WERI-Rb-1 (cell line): Measurements from ENCODE around the gene PTGDR2.
A peak's percentile ranks its signal among the peaks of the same experiment; 100 is the strongest.

Experiments used
- DNase-seq: peaks from one replicate; pipeline ENCODE4 v3.0.0-alpha.2; 2020
- H3K27ac ChIP-seq: fragments of 250-450 bp; sonication (Bioruptor Pico); 2 replicates; pipeline ENCODE4 v1.5.1; 2020; ENCODE audit warnings: mild to moderate bottlenecking, moderate library complexity
- H3K27me3 ChIP-seq: fragments of 250-450 bp; sonication (Bioruptor Pico); 2 replicates; pipeline ENCODE4 v1.5.1; 2021; ENCODE audit warnings: mild to moderate bottlenecking, low read depth, moderate library complexity; ENCODE audit not compliant: insufficient read depth, severe bottlenecking
- H3K36me3 ChIP-seq: fragments of 250-450 bp; sonication (Bioruptor Pico); 2 replicates; pipeline ENCODE4 v1.5.1; 2020; ENCODE audit warnings: mild to moderate bottlenecking, moderate library complexity
- H3K4me3 ChIP-seq: 2 replicates; pipeline ENCODE4 v1.5.1; 2011; ENCODE audit warnings: low read depth, mild to moderate bottlenecking, control low read depth, low read length
- H3K9me3 ChIP-seq: fragments of 250-450 bp; sonication (Bioruptor Pico); 2 replicates; pipeline ENCODE4 v1.5.1; 2021; ENCODE audit warnings: mild to moderate bottlenecking, moderate library complexity; ENCODE audit not compliant: severe bottlenecking
- TF ChIP-seq, protein P1 (sequence below): IDR thresholded peaks from 2 replicates; pipeline ENCODE4 v1.5.1; 2011; ENCODE audit warnings: low read depth, mild to moderate bottlenecking, control low read depth, inconsistent platforms, low read length

The PTGDR2 gene

GRCh38 chr11:60899046-60899936 lies 43.5 kb upstream of the PTGDR2 start:
- TF ChIP-seq, protein P1, sequence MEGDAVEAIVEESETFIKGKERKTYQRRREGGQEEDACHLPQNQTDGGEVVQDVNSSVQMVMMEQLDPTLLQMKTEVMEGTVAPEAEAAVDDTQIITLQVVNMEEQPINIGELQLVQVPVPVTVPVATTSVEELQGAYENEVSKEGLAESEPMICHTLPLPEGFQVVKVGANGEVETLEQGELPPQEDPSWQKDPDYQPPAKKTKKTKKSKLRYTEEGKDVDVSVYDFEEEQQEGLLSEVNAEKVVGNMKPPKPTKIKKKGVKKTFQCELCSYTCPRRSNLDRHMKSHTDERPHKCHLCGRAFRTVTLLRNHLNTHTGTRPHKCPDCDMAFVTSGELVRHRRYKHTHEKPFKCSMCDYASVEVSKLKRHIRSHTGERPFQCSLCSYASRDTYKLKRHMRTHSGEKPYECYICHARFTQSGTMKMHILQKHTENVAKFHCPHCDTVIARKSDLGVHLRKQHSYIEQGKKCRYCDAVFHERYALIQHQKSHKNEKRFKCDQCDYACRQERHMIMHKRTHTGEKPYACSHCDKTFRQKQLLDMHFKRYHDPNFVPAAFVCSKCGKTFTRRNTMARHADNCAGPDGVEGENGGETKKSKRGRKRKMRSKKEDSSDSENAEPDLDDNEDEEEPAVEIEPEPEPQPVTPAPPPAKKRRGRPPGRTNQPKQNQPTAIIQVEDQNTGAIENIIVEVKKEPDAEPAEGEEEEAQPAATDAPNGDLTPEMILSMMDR, result peak; percentile 83
- Histone ChIP-seq H3K36me3 (peaks cover 96% of the 10 kb centered on the region), H3K27me3 (no peaks in the 10 kb centered on the region), H3K27ac (no peak overlapping the region), H3K9me3 (no peaks in the 10 kb centered on the region), H3K4me3 (no peak overlapping the region)
- DNase-seq, result peak; percentile 27

- TF ChIP-seq, protein P1, result no peak
- no peaks in the 10 kb centered on the region for H3K9me3 ChIP-seq
- no peak overlapping the region for H3K27ac ChIP-seq
- no peak overlapping the region for H3K4me3 ChIP-seq
- DNase-seq, result no peak
- no peaks in the 10 kb centered on the region for H3K27me3 ChIP-seq
- peaks cover 95% of the 10 kb centered on the region for H3K36me3 ChIP-seq
Observed at GRCh38 chr11:60897496-60897895, 41.7 kb upstream of the PTGDR2 start.

DNA sequence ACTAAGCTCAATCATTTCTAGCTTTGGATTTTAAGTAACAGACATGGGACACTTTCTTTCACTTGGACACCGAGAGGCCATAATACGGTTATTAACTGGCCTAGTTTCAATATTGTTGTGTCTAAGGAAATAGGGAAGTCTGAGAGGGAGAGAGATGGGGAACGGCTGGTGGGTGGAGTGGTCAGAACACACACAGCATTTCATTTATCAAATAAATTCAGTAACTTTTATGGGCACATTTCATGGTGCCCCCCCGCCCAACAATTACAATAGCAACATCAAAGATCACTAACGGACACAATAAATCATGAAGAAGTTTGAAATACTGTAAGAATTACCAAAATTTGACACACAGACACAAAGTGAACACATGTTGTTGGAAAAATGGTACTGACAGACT lies 39.9 kb upstream of the PTGDR2 start:
- H3K27ac ChIP-seq, result no peak overlapping the region
- DNase-seq, result no peak
- no peaks in the 10 kb centered on the region for H3K27me3 ChIP-seq
- no peak overlapping the region for H3K4me3 ChIP-seq
- no peaks in the 10 kb centered on the region for H3K9me3 ChIP-seq
- TF ChIP-seq, protein P1, result no peak
- peaks cover 91% of the 10 kb centered on the region for H3K36me3 ChIP-seq

GRCh38 chr11:60891103-60891741 lies 35.5 kb upstream of the PTGDR2 start:
- DNase-seq, result no peak
- no peak overlapping the region for H3K27ac ChIP-seq

GRCh38 chr11:60890696-60891095 lies 34.9 kb upstream of the PTGDR2 start:
- no peak for DNase-seq
- Histone ChIP-seq H3K4me3 (no peak overlapping the region), H3K36me3 (peaks cover 45% of the 10 kb centered on the region), H3K27ac (no peak overlapping the region), H3K9me3 (no peaks in the 10 kb centered on the region), H3K27me3 (no peaks in the 10 kb centered on the region)
- TF ChIP-seq, protein P1, result no peak

More at GRCh38 chr11:60891103-60891741, 35.5 kb upstream of the PTGDR2 start:
- Histone ChIP-seq H3K9me3 (no peaks in the 10 kb centered on the region), H3K27me3 (no peaks in the 10 kb centered on the region), H3K36me3 (peaks cover 50% of the 10 kb centered on the region), H3K4me3 (no peak overlapping the region)
- TF ChIP-seq, protein P1, result no peak
